HTERT RPE-1 (cell line): ENCODE measurements around the gene NUCB1.

Experiments
- in situ Hi-C: fragments of 300-500 bp; cut with MboI; formaldehyde crosslinking; loops from 4 replicates; pipeline ENCODE4 v1.14.3; 2020; ENCODE audit warnings: low sequenced_read_pairs

Gene NUCB1

DNA sequence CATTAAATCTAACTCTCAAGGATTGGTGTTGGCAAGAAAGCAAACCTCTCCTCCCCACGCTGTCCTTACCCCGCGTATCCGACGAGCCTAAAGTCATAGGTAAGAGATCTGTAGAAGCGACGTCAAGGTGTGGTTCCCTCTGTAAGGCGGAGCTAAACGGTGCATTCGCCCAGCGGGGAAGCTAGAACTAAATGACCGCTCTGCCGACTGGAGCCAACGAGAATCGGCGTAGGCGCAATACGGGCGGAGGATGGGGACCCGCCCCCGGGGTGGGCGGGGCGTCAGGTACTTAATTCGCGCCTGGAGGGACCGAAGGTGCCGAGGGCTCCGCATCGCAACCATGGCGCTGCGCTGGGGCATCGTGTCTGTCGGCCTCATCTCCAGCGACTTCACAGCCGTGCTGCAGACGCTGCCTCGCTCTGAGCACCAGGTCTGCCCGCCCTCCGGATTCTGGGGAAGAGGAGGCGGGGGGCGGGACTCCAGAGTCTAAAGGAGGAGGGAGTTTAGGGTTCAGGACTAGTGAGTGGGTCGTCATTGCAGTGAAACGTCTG is 33.3 kb downstream of the NUCB1 start, which contains the start of gene DHDH:
TSS of gene DHDH (plus strand) at position 318 of the 551 bp plus-strand sequence. CDS start at position 341, 23 bp downstream.
- in situ Hi-C loops: no loop called here

DNA sequence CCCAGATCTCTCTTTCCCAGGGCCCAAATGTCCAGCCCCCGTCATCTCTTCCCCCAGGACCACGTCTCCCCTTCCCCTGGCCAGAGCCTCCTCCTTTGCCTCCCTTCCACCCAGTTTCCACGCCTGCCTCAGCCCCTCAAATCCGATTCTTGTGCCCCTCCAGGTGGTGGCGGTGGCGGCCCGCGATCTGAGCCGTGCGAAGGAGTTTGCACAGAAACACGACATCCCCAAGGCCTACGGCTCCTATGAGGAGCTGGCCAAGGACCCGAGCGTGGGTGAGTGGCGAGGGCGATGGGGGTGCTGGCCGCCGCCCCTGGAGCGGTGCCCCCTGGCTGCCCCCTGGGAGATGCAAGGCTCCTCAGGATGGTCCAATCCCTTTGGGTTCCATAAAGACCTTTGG is 34.7 kb downstream of the NUCB1 start:
- in situ Hi-C loops: no loop called here

GRCh38 chr19:48935864-48936263 is 35.8 kb downstream of the NUCB1 start:
- in situ Hi-C loops: no loop called here

GRCh38 chr19:48938256-48938655 is 38.1 kb downstream of the NUCB1 start:
- in situ Hi-C loops: no loop called here

DNA sequence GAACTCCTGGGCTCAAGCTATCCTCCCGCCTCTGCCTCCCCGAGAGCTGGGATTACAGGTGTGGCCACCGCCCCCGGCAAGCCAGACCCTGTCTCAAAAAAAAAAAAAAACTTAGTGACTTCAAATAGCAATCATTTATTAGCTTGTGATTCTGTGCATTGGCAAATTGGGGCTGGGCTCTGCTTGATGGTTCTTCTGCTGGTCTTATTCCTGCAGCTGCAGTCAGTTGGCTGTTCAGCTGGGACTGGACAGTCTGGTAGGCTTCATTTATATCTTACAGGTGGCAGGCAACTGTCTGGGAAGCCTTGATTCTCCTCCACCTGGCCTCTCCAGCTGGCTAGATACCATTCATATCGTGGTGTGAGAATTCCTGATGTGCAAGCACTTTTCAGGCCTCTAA is 40.8 kb downstream of the NUCB1 start:
- in situ Hi-C loops: no loop called here

DNA sequence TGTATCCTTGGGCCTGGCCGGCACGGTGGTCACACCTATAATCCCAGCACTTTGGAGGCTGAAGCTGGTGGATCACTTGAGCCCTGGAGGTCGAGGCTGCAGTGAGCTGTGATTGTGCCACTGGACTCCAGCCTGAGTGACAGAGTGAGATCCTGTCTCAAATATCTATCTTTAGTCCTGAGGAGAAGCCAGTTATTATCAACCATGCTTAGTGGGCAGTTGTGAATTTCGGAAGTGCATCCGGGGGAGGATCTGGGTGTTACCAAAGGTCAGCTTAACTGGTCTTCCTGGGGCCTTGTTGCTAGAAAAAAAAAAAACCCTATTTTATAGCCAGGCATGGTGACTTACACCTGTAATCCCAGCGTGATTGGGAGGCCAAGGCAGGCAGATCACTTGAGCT is 43.0 kb downstream of the NUCB1 start:
- in situ Hi-C loops: no loop called here

GRCh38 chr19:48945415-48945814 is 45.3 kb downstream of the NUCB1 start:
- in situ Hi-C loops: no loop called here

DNA sequence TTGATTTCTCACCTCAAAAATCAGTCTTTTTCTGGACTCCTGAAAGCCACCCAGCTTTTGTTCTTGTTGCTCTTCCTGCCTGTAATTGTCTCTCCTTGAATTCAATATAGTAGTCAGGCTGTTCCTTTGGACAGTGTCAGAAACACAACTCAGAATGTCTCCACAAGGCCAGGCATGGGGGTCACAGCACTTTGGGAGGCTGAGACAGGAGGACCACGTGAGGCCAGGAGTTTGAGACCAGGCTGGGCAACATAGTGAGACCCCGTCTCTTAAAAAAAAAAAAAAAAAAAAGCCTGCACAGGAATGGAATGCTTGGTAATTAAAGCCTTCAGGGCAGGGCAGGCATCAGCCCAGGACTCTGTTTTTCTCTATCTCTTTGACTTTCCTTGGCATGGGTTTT is 45.7 kb downstream of the NUCB1 start:
- in situ Hi-C loops: no loop called here

GRCh38 chr19:48946463-48947257 is 46.5 kb downstream of the NUCB1 start:
- in situ Hi-C loops: no loop called here

- in situ Hi-C loops: no loop called here
These were observed 47.1 kb downstream of the NUCB1 start for GRCh38 chr19:48947258-48947542.

DNA sequence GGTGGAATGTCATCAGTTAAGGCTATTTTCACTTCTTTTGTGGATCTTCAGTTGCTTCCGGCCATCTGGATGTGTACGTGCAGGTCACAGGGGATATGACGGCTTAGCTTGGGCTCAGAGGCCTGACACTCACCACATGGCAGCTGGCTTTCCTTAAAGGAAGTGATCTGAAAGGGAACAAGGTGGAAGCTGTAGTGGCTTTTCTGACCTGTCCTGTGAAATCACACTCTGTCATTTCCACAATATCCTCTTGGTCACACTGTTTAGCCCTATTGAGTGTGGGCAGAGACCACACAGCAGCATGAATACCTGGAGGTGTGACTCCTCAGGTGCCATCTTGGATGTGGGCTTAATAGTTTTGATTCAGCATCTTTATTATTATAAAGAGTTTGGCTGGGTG is 50.0 kb downstream of the NUCB1 start:
- in situ Hi-C loops: no loop called here

DNA sequence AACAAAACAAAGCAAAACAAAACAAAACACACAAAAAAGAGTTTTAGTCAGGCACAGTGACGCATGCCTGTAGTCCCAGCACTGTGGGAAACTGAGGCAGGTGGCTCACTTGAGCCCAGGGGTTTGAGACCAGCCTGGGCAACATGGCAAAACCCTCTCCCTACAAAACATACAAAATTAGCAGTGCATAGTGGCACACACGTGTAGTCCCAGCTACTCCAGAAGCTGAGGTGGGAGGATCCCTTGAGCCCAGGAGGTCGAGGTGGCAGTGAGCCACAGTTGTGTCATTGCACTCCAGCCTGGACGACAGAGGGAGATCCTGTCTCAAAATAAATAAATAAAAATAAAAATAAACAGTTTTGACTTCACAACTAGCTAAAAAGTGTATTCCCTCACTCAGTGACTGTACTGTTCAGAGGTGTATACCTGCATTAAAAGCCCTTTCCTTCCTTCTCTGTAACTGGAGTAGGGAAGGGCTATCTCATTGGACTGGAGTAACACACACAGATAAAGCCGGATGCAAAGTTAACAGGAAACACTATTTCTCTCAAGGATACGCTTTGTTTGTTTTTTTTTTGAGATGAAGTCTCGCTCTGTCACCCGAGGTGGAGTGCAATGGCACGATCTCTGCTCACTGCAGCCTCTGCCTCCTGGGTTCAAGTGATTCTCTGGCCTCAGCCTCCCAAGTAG is 50.9 kb downstream of the NUCB1 start:
- in situ Hi-C loops: no loop called here

- in situ Hi-C loops: no loop called here
These were observed 53.0 kb downstream of the NUCB1 start for GRCh38 chr19:48953141-48953540.

DNA sequence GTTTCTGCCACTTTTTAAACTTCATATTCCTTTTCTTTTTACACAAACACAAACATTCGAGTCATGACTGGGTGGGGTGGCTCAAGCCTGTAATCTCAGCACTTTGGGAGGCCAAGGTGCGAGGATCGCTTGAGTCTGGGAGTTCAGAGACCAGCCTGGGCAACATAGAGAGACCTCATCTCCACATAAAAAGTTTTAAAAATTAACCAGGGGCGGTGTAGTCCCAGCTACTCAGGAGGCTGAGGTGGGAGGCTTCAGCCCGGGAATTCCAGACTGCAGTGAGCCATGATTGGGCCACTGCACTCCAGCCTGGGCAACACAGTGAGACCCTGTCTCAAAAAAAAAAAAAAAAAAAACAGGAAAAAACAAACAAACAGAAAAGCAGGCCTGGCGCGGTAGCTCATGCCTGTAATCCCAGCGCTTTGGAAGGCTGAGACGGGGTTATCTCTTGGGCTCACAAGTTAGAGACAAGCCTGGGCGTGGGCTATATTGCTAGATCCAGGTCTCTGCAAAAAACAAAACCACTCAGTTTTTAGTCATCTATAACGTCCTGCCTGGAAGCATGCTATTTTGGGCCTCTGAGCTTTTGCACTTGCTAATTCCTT is 54.0 kb downstream of the NUCB1 start:
- in situ Hi-C loops: no loop called here

DNA sequence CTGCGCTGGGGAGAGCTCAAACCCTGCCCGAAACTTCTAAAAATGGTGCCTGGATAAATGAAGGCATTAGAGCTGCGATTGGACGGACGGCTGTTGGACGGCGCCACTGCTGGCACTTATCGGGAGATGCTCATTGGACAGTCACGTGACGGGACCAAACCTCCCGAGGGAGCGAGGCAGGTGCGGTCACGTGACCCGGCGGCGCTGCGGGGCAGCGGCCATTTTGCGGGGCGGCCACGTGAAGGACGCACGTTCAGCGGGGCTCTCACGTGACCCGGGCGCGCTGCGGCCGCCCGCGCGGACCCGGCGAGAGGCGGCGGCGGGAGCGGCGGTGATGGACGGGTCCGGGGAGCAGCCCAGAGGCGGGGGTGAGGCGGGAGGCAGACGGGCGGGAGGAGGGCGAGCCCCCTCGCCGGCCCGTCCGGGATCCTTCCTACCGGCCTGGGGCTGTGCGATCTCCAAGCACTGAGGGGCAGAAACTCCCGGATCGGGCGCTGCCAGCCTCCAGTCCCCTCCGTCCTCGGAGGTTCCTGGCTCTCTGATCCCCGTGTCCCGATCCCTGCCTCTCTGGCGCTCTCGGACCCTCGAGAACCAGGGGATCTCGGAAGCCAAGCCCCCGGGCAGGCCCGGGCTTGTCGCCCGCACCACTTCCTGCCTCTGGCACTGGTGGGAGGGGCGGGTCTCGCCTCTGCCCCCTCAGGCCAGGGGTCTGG is 54.6 kb downstream of the NUCB1 start, which contains the start of gene BAX:
TSS of gene BAX (plus strand) at position 281 of the 713 bp plus-strand sequence. CDS start at position 335, 54 bp downstream.
- in situ Hi-C loops: no loop called here

DNA sequence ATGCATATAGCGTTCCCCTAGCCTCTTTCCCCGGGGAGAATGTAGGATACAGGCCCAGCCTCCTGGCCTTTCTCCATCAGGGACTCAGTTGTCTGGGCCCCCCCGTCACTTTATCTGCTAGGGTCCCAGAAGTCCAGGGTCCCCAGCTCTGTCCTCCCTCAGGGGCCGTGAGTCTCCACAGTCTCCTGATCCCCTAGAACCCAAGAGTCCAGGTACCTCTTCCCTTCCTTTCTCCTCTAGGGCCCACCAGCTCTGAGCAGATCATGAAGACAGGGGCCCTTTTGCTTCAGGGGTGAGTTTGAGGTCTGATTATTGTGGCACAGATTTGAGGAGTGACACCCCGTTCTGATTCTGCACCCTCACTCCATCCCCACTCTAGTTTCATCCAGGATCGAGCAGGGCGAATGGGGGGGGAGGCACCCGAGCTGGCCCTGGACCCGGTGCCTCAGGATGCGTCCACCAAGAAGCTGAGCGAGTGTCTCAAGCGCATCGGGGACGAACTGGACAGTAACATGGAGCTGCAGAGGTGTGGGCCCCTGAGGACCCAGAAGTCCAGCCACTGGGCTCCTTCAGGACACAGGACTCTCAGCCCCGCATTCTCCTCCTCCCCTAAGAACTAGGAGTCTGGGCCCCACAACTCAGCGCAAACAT is 55.3 kb downstream of the NUCB1 start:
- in situ Hi-C loops: no loop called here

DNA sequence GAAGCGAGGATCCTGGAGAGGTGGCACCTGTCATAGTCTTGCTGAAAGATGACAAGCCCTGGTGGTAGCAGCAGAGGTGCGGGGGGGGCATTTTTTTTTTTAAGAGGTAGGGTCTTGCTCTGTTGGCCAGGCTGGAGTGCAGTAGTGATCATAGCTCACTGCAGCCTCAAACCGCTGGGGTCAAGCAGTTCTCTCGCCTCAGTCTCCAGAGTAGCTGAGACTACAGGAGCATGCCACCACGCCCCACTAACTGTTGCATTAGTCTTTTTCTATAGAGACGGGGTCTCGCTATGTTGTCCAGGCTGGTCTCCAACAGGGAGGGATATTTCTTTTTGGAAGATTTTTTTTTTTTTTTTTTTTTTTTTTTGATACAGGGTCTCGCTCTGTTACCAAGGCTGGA is 57.9 kb downstream of the NUCB1 start:
- in situ Hi-C loops: no loop called here

DNA sequence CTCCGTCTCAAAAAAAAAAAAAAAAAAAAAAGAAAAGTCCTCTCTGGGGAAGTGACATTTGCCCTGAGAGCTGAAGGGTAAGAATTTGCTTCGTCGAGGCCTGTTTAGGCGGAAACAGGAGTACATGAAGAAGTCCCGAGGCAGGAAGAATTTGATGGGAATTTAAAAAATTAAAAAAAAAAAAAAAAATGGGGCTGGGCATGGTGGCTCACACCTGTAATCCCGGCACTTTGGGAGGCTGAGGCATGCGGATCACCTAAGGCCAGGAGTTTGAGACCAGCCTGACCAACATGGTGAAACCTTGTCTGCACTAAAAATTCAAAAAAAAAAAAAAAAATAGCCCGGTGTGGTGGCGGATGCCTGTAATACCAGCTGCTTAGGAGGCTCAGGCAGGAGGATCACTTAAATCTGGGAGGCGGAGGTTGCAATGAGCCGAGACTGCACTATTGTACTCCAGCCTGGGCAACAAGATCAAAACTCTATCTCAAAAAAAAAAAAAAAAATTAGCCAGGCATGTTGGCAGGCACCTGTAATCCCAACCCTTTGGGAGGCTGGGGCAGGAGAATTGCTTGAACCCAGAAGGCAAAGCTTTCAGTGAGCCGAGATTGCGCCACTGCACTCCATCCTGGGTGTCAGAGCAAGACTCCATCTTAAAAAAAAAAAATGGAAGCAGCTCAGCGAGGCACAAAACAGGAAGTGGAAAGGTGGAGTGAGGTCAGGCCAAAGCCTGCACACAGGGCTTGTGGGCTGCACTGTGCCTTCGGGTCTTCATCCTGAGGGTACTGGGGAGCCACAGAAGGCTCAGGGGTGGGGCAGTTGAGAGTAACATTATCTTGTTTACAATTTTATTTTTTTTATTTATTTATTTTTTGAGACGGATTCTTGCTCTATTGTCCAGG is 59.5 kb downstream of the NUCB1 start:
- in situ Hi-C loops: no loop called here

DNA sequence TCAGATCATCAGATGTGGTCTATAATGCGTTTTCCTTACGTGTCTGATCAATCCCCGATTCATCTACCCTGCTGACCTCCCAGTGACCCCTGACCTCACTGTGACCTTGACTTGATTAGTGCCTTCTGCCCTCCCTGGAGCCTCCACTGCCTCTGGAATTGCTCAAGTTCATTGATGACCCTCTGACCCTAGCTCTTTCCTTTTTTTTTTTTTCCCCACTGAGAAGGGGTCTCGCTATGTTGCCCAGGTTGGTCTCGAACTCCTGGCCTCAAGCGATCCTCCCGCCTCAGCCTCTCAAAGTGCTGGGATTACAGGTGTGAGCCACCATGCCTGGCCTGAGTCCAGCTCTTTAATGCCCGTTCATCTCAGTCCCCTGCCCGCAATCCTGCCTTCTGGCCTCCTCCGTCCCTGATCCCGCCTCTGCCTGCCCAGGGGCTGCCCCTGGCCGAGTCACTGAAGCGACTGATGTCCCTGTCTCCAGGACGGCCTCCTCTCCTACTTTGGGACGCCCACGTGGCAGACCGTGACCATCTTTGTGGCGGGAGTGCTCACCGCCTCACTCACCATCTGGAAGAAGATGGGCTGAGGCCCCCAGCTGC is 61.0 kb downstream of the NUCB1 start:
- in situ Hi-C loops: no loop called here
